Liver (tissue), 9 donors: Measurements from ENCODE around the gene FGD6. TPM values are rescaled to one million over a fixed set of nuclear protein-coding genes. Genes with fewer than 3 reads are reported as not detected.

Source experiments
- DNase-seq: peaks from one replicate; pipeline ENCODE4 v3.0.0-alpha.2; 2017; ENCODE audit warnings: low spot score
- H3K27ac ChIP-seq, 2 donors: one replicate each; pipeline ENCODE4 v1.7.0; 2013; ENCODE audit warnings: inconsistent platforms in 2 of 2, low read length in 2 of 2, control low read depth in 1 of 2, low read depth in 1 of 2, mild to moderate bottlenecking in 1 of 2
- H3K27me3 ChIP-seq, 4 donors: one replicate each; pipeline versions ENCODE4 v1.6.1 to v1.7.0; 2013; ENCODE audit warnings: low read length in 3 of 4, inconsistent platforms in 1 of 4, mild to moderate bottlenecking in 1 of 4, moderate library complexity in 1 of 4; ENCODE audit not compliant: control insufficient read depth in 4 of 4, insufficient read depth in 4 of 4
- H3K36me3 ChIP-seq, 4 donors: one replicate each; pipeline versions ENCODE4 v1.6.1 to v1.7.0; 2013; ENCODE audit warnings: low read length in 3 of 4, mild to moderate bottlenecking in 3 of 4, low read depth in 1 of 4, moderate library complexity in 1 of 4; ENCODE audit not compliant: control insufficient read depth in 4 of 4, insufficient read depth in 3 of 4
- H3K4me1 ChIP-seq, 4 donors: one replicate each; pipeline versions ENCODE4 v1.6.1 to v1.7.0; 2013; ENCODE audit warnings: low read length in 3 of 4, mild to moderate bottlenecking in 3 of 4, moderate library complexity in 1 of 4; ENCODE audit not compliant: control insufficient read depth in 4 of 4, insufficient read depth in 4 of 4
- H3K4me3 ChIP-seq, 3 donors: one replicate each; pipeline versions ENCODE4 v1.6.1 to v1.7.0; 2013; ENCODE audit warnings: low read length in 3 of 3, control low read depth in 1 of 3, low read depth in 1 of 3, mild to moderate bottlenecking in 1 of 3
- H3K9ac ChIP-seq, 2 donors: one replicate each; pipeline ENCODE4 v1.7.0; 2013; ENCODE audit warnings: low read length in 2 of 2, mild to moderate bottlenecking in 2 of 2, moderate library complexity in 2 of 2, control low read depth in 1 of 2, low read depth in 1 of 2
- H3K9me3 ChIP-seq, 4 donors: one replicate each; pipeline versions ENCODE4 v1.6.1 to v1.7.0; 2013; ENCODE audit warnings: low read length in 3 of 4; ENCODE audit not compliant: control insufficient read depth in 4 of 4
- ATF3 ChIP-seq: IDR thresholded peaks from 2 replicates; pipeline ENCODE4 v1.6.1; 2016; ENCODE audit warnings: antibody characterized with exemption
- CTCF ChIP-seq: fragments of 150-350 bp; IDR thresholded peaks from 2 replicates; pipeline ENCODE4 v1.5.1; 2017; ENCODE audit warnings: improper control_type of control experiment, low read depth, low read length; ENCODE audit not compliant: missing input control
- EGR1 ChIP-seq, 2 donors: IDR thresholded peaks; 2 replicates each; pipeline ENCODE4 v1.6.1; 2016 to 2018; ENCODE audit warnings: antibody characterized with exemption in 2 of 2, low read depth in 2 of 2
- FOXA1 ChIP-seq: IDR thresholded peaks from 2 replicates; pipeline ENCODE4 v1.6.1; 2016; ENCODE audit warnings: antibody characterized with exemption
- FOXA2 ChIP-seq: IDR thresholded peaks from 2 replicates; pipeline ENCODE4 v1.6.1; 2016; ENCODE audit warnings: antibody characterized with exemption
- GABPA ChIP-seq, 2 donors: IDR thresholded peaks in 1 of 2; conservative IDR thresholded peaks in 1 of 2; 2 replicates each; pipeline ENCODE4 v1.6.1; 2016; ENCODE audit warnings: antibody characterized with exemption in 2 of 2, mild to moderate bottlenecking in 1 of 2, moderate library complexity in 1 of 2
- HNF4A ChIP-seq, 2 donors: conservative IDR thresholded peaks; 2 replicates each; pipeline ENCODE4 v1.6.1; 2016; ENCODE audit warnings: antibody characterized with exemption in 2 of 2, mild to moderate bottlenecking in 2 of 2
- HNF4G ChIP-seq: IDR thresholded peaks from 2 replicates; pipeline ENCODE4 v1.6.1; 2016; ENCODE audit warnings: antibody characterized with exemption
- JUND ChIP-seq, 2 donors: IDR thresholded peaks; 2 replicates each; pipeline ENCODE4 v1.6.1; 2016; ENCODE audit warnings: antibody characterized with exemption in 2 of 2
- MAX ChIP-seq: IDR thresholded peaks from 2 replicates; pipeline ENCODE4 v1.6.1; 2016; ENCODE audit warnings: antibody characterized with exemption
- NR2F2 ChIP-seq: IDR thresholded peaks from 2 replicates; pipeline ENCODE4 v1.6.1; 2016; ENCODE audit warnings: antibody characterized with exemption
- RAD21 ChIP-seq, 2 donors: IDR thresholded peaks; 2 replicates each; pipeline ENCODE4 v1.6.1; 2016; ENCODE audit warnings: antibody characterized with exemption in 2 of 2, mild to moderate bottlenecking in 2 of 2
- REST ChIP-seq: IDR thresholded peaks from 2 replicates; pipeline ENCODE4 v1.6.1; 2016; ENCODE audit warnings: antibody characterized with exemption, mild to moderate bottlenecking
- RXRA ChIP-seq, 2 donors: IDR thresholded peaks; 2 replicates each; pipeline ENCODE4 v1.6.1; 2017 to 2018; ENCODE audit warnings: antibody characterized with exemption in 2 of 2, mild to moderate bottlenecking in 1 of 2
- SP1 ChIP-seq: IDR thresholded peaks from 2 replicates; pipeline ENCODE4 v1.6.1; 2018; ENCODE audit warnings: antibody characterized with exemption, mild to moderate bottlenecking
- TAF1 ChIP-seq: conservative IDR thresholded peaks from 2 replicates; pipeline ENCODE4 v1.6.1; 2016; ENCODE audit warnings: antibody characterized with exemption, mild to moderate bottlenecking
- YY1 ChIP-seq: IDR thresholded peaks from 2 replicates; pipeline ENCODE4 v1.6.1; 2016; ENCODE audit warnings: antibody characterized with exemption, mild to moderate bottlenecking
- ZBTB33 ChIP-seq: IDR thresholded peaks from 2 replicates; pipeline ENCODE4 v1.6.1; 2016; ENCODE audit warnings: antibody characterized with exemption
- WGBS: extraction: QIAGEN DNeasy Blood & Tissue Kit; methylation state at CpG from one replicate; pipeline ENCODE4 v1.1.7; 2013; 5-methylcytosine and 5-hydroxymethylcytosine counted together
- polyA plus RNA-seq, 2 donors: library from polyadenylated mRNA; stranded (reverse) in 1 of 2; unstranded in 1 of 2; fragments of 200-250 nt in 1 of 2; fragments of >200 nt in 1 of 2; fragmentation: Nextera tagmentation in 1 of 2; extraction: Ambion mirVana in 1 of 2; gene quantifications; one replicate each; pipeline versions ENCODE4 v1.2.1 to v1.2.3, GENCODE V29; 2013 to 2015
- total RNA-seq, 2 donors: library from RNA; depleted of rRNA; stranded (reverse); fragments of >200 nt; gene quantifications; one replicate each; pipeline ENCODE4 v1.2.3, GENCODE V29; 2014
- donor health status: healthy.
- donor health status: healthy.
- donor health status: healthy.
- donor health status: healthy.
- donor health status: healthy.

FGD6 gene
- total and polyA plus RNA-seq, 4 donors, result 0.54 to 6.9 (median 2.4) TPM

GRCh38 chr12:95192271-95192670 lies 25.0 kb downstream of the FGD6 start (continued):
- no peak for TF ChIP-seq REST
- no peak for TF ChIP-seq MAX
- no peak for TF ChIP-seq GABPA (IDR thresholded peaks at IDR 0.05 in 1 of 2, conservative IDR thresholded peaks at IDR 0.05 in 1 of 2)
- TF ChIP-seq FOXA2, result no peak
- no peak for TF ChIP-seq JUND (IDR thresholded peaks at IDR 0.05)
- TF ChIP-seq NR2F2, result no peak
- TF ChIP-seq RXRA (IDR thresholded peaks at IDR 0.05), result no peak

GRCh38 chr12:95191060-95191696 lies 26.1 kb downstream of the FGD6 start:
- H3K9ac ChIP-seq, result no peak overlapping the region
- no peaks in the 10 kb centered on the region for H3K9me3 ChIP-seq
- TF ChIP-seq NR2F2 (no peak), MAX (no peak), SP1 (peak; percentile 39), GABPA (IDR thresholded peaks at IDR 0.05 in 1 of 2, conservative IDR thresholded peaks at IDR 0.05 in 1 of 2) (no peak), RAD21 (IDR thresholded peaks at IDR 0.05) (peak in 1 of 2 donors; percentile 27), REST (no peak), ATF3 (no peak), FOXA1 (no peak), HNF4A (conservative IDR thresholded peaks at IDR 0.05) (peak; percentile 26 to 56), ZBTB33 (no peak), CTCF (no peak), HNF4G (no peak), JUND (IDR thresholded peaks at IDR 0.05) (no peak), EGR1 (IDR thresholded peaks at IDR 0.05; ENCODE audit: low read depth in 2 of 2) (no peak), FOXA2 (peak; percentile 37), RXRA (IDR thresholded peaks at IDR 0.05) (peak; percentile 10 to 36), YY1 (peak; percentile 30), TAF1 (no peak)
- H3K27me3 ChIP-seq, result no peaks in the 10 kb centered on the region
- peaks cover 0 to 2% (median 0%) of the 10 kb centered on the region in 4 donors for H3K36me3 ChIP-seq
- H3K27ac ChIP-seq, result no peak overlapping the region
- 45% methylated on average over 1 of the region's 1 CpG for WGBS
- no peak overlapping the region for H3K4me3 ChIP-seq
- DNase-seq, result no peak
- H3K4me1 ChIP-seq, result peaks cover 1 to 12% (median 5%) of the 10 kb centered on the region in 4 donors
